ENCODE data around the gene EPN1. TPM values are rescaled to one million over a fixed set of nuclear protein-coding genes. Genes with fewer than 3 reads are reported as not detected.

Gene EPN1
- total and polyA plus RNA-seq, 2 donors from 2014 or later: 138 to 145 TPM

GRCh38 chr19:55656552-55656951 lies 18.5 kb upstream of the EPN1 start:
- FAIRE-seq (no peak), DNase-seq (no peak)
- H3K9ac ChIP-seq (ENCODE audit: low read length in 3 of 3): peak overlapping the region; percentile 46 to 81 (median 71)

GRCh38 chr19:55656988-55657747 lies 17.9 kb upstream of the EPN1 start:
- peaks cover 0 to 15% (median 5%) of the 10 kb centered on the region in 3 donors for H3K36me3 ChIP-seq (ENCODE audit: control insufficient read depth in 2 of 3, insufficient read depth in 3 of 3, low read length in 3 of 3)
- DNase-seq: peak in 1 of 5 donors; percentile 61
- H3K9ac ChIP-seq (ENCODE audit: low read length in 3 of 3): peak overlapping the region; percentile 19 to 81 (median 71)
- H3K27me3 ChIP-seq (ENCODE audit: control insufficient read depth, insufficient read depth, low read length): no peaks in the 10 kb centered on the region
- intact Hi-C loops (cut with DNase I): no loop called here
- H3K4me1 ChIP-seq (ENCODE audit: control insufficient read depth in 2 of 3, insufficient read depth in 2 of 3, low read depth in 1 of 3, low read length in 3 of 3): peaks cover 8 to 29% (median 10%) of the 10 kb centered on the region in 3 donors
- H3K27ac ChIP-seq (ENCODE audit: low read depth in 2 of 2, low read length in 2 of 2): no peak overlapping the region
- TF ChIP-seq CTCF (IDR thresholded peaks at IDR 0.05; ENCODE audit: borderline replicate concordance, extremely low read depth, insufficient read depth): no peak
- FAIRE-seq: no peak
- H3K9me3 ChIP-seq (ENCODE audit: control insufficient read depth in 2 of 3, insufficient read depth in 1 of 3, low read length in 3 of 3): no peaks in the 10 kb centered on the region
- H3K4me3 ChIP-seq (ENCODE audit: low read length in 3 of 3): peak overlapping the region; percentile 73 to 87 (median 78)

More at GRCh38 chr19:55656552-55656951, 18.5 kb upstream of the EPN1 start:
- Histone ChIP-seq H3K4me1 (ENCODE audit: control insufficient read depth in 2 of 3, insufficient read depth in 2 of 3, low read depth in 1 of 3, low read length in 3 of 3) (peaks cover 8 to 29% (median 10%) of the 10 kb centered on the region in 3 donors), H3K9me3 (ENCODE audit: control insufficient read depth in 2 of 3, insufficient read depth in 1 of 3, low read length in 3 of 3) (no peaks in the 10 kb centered on the region), H3K27me3 (ENCODE audit: control insufficient read depth, insufficient read depth, low read length) (no peaks in the 10 kb centered on the region), H3K4me3 (ENCODE audit: low read length in 3 of 3) (peak overlapping the region; percentile 73 to 87 (median 78)), H3K27ac (ENCODE audit: low read depth in 2 of 2, low read length in 2 of 2) (no peak overlapping the region), H3K36me3 (ENCODE audit: control insufficient read depth in 2 of 3, insufficient read depth in 3 of 3, low read length in 3 of 3) (peaks cover 0 to 10% (median under 1%) of the 10 kb centered on the region in 3 donors)
- TF ChIP-seq CTCF (IDR thresholded peaks at IDR 0.05; ENCODE audit: borderline replicate concordance, extremely low read depth, insufficient read depth): no peak
- intact Hi-C loops (cut with DNase I): no loop called here

GRCh38 chr19:55658846-55659459 lies 16.1 kb upstream of the EPN1 start:
- Histone ChIP-seq H3K4me3 (ENCODE audit: low read length in 3 of 3) (no peak overlapping the region), H3K27me3 (ENCODE audit: control insufficient read depth, insufficient read depth, low read length) (no peaks in the 10 kb centered on the region), H3K4me1 (ENCODE audit: control insufficient read depth in 2 of 3, insufficient read depth in 2 of 3, low read depth in 1 of 3, low read length in 3 of 3) (peaks cover 8 to 29% (median 10%) of the 10 kb centered on the region in 3 donors), H3K9ac (ENCODE audit: low read length in 3 of 3) (no peak overlapping the region), H3K9me3 (ENCODE audit: control insufficient read depth in 2 of 3, insufficient read depth in 1 of 3, low read length in 3 of 3) (no peaks in the 10 kb centered on the region), H3K27ac (ENCODE audit: low read depth in 2 of 2, low read length in 2 of 2) (no peak overlapping the region), H3K36me3 (ENCODE audit: control insufficient read depth in 2 of 3, insufficient read depth in 3 of 3, low read length in 3 of 3) (peaks cover 8 to 32% (median 20%) of the 10 kb centered on the region in 3 donors)
- DNase-seq (peak in 1 of 5 donors; percentile 61), FAIRE-seq (no peak)
- intact Hi-C loops (cut with DNase I): no loop called here
- TF ChIP-seq CTCF (IDR thresholded peaks at IDR 0.05; ENCODE audit: borderline replicate concordance, extremely low read depth, insufficient read depth): no peak
